ENCODE data around the gene ZC3H18.

ZC3H18 gene

GRCh38 chr16:88569985-88570690 lies at the start of gene ZC3H18:
TSS of gene ZC3H18 (plus strand) at chr16:88570403. CDS start at chr16:88577124, 6,721 bp downstream.
- Mint-ChIP-seq H3K9me3 (no peaks in the 10 kb centered on the region), H3K27ac (peak within 1 kb of the TSS; percentile 94), H3K4me1 (ENCODE audit: low read depth) (peaks cover 51% of the 10 kb centered on the region), H3K27me3 (no peaks in the 10 kb centered on the region), H3K4me3 (peak within 1 kb of the TSS; percentile 94), H3K36me3 (ENCODE audit: low read depth) (peaks cover 42% of the 10 kb centered on the region)
- peak; percentile 98 for DNase-seq

- no peaks in the 10 kb centered on the region for H3K27me3 Mint-ChIP-seq
- peaks cover 2% of the 10 kb centered on the region for H3K36me3 Mint-ChIP-seq (ENCODE audit: low read depth)
- H3K4me1 Mint-ChIP-seq (ENCODE audit: low read depth) = peaks cover 4% of the 10 kb centered on the region
- no peak overlapping the region for H3K4me3 Mint-ChIP-seq
- H3K27ac Mint-ChIP-seq = peak overlapping the region; percentile 41
- no peak for DNase-seq
- no peaks in the 10 kb centered on the region for H3K9me3 Mint-ChIP-seq
Measured at GRCh38 chr16:88521674-88522073, 48.5 kb upstream of the ZC3H18 start.

DNA sequence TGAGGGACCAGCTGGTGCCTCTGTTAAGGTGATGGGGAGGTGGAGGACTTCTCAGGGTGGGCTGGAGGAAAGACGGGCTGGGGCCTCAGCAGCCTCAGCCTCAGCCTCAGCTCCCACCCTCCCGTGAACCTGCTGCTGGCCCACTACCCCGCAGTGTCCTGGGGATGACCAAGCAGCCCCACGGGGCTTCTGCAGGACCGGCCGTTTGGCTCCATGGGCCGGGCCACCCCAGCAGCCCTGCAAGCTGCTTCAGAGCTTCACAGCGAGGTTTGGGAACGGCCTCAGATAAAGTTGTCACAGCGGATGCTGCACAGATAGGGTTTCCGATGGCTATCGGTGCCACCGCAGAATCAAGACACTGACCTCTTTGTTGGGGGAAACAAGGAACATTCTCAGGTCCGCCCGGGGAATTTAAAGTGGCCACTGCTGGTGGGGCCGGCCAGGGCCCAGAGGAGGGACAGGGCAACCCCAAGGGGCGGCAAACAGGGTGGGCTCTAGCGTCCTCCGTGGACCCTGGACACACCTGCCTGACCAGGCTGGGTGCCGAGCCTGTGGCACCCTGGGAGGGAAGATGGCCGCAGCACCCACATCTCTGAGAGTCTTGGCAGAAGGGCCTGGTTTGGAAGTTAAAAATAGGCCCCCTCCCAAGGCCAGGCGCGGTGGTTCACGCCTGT lies 47.8 kb upstream of the ZC3H18 start:
- Mint-ChIP-seq H3K4me3 (no peak overlapping the region), H3K36me3 (ENCODE audit: low read depth) (peaks cover 2% of the 10 kb centered on the region), H3K4me1 (ENCODE audit: low read depth) (peaks cover 4% of the 10 kb centered on the region), H3K27ac (no peak overlapping the region), H3K27me3 (no peaks in the 10 kb centered on the region), H3K9me3 (no peaks in the 10 kb centered on the region)
- no peak for DNase-seq

DNA sequence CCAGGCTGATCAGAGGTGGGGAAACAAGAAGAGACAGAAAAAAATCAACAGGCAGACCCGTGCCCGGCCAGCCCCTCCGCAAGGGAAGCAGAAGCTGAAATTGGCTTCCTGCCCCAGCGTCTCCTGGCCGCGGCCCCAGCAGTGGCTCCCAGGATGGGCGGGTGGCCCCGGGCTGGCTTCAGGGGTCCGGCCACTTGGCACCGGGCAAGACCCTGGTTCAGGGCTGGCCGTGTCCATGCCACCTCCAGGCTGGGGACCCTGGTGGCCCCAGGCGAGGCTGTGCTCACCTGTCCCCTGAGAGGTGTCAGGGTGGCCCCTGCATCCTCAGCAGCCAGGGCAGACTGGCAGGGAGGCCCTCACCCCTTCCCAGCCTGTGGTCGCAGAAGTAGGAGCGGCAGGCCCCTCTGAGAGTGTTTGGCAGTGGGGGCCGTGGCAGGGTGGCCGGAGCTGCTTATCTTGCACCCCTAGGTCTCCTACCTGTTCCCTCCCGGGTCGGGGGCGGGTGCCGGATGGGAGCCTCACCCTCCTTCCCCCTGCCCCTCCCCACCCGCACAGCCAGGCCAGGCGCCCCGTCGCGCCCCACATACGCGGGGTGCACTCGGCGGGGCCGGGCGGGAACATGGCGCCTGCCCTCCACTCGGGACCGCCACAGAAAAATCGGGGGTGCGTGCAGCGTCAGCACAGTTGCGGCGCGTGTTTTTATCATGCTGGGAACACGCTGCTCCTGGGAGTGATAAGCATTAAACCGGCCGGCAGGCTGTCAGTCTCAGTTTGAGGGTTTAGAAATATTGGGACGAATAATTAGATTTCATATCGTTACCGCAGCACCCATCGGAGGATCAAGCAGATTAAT lies 46.7 kb upstream of the ZC3H18 start:
- H3K4me1 Mint-ChIP-seq (ENCODE audit: low read depth) = peaks cover 4% of the 10 kb centered on the region
- H3K4me3 Mint-ChIP-seq = no peak overlapping the region
- no peaks in the 10 kb centered on the region for H3K27me3 Mint-ChIP-seq
- peaks cover 3% of the 10 kb centered on the region for H3K36me3 Mint-ChIP-seq (ENCODE audit: low read depth)
- no peak overlapping the region for H3K27ac Mint-ChIP-seq
- DNase-seq = no peak
- no peaks in the 10 kb centered on the region for H3K9me3 Mint-ChIP-seq

GRCh38 chr16:88524274-88524972 lies 45.8 kb upstream of the ZC3H18 start:
- H3K27ac Mint-ChIP-seq = no peak overlapping the region
- no peak overlapping the region for H3K4me3 Mint-ChIP-seq
- H3K9me3 Mint-ChIP-seq = no peaks in the 10 kb centered on the region
- H3K27me3 Mint-ChIP-seq = no peaks in the 10 kb centered on the region
- H3K4me1 Mint-ChIP-seq (ENCODE audit: low read depth) = peaks cover 4% of the 10 kb centered on the region
- no peak for DNase-seq
- peaks cover 12% of the 10 kb centered on the region for H3K36me3 Mint-ChIP-seq (ENCODE audit: low read depth)

- H3K36me3 Mint-ChIP-seq (ENCODE audit: low read depth) = peaks cover 15% of the 10 kb centered on the region
- no peak overlapping the region for H3K4me3 Mint-ChIP-seq
- H3K4me1 Mint-ChIP-seq (ENCODE audit: low read depth) = peaks cover 4% of the 10 kb centered on the region
- no peak for DNase-seq
- H3K27ac Mint-ChIP-seq = peak overlapping the region; percentile 3
- H3K9me3 Mint-ChIP-seq = no peaks in the 10 kb centered on the region
- H3K27me3 Mint-ChIP-seq = no peaks in the 10 kb centered on the region
Measured at GRCh38 chr16:88524973-88525662, 45.1 kb upstream of the ZC3H18 start.

DNA sequence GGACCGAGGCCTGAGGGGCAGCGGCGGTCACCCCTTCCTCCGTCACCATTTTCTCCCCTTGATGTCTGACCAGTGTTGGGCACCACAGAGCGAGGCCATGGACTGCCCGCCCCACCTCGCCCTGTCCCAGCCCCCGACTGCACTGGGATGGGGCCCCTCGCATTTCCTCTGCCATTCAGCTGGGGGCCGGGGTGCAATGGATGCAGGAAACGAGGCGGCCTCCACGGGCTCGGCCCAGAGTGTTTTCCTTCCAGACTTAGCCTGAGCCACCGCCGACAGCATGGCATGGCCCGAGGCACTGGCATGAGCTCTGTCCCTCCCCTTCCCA lies 44.6 kb upstream of the ZC3H18 start:
- Mint-ChIP-seq H3K36me3 (ENCODE audit: low read depth) (peaks cover 17% of the 10 kb centered on the region), H3K27ac (no peak overlapping the region), H3K4me1 (ENCODE audit: low read depth) (peaks cover 4% of the 10 kb centered on the region), H3K4me3 (no peak overlapping the region), H3K9me3 (no peaks in the 10 kb centered on the region), H3K27me3 (no peaks in the 10 kb centered on the region)
- DNase-seq = no peak

GRCh38 chr16:88526008-88526905 lies 43.9 kb upstream of the ZC3H18 start:
- Mint-ChIP-seq H3K36me3 (ENCODE audit: low read depth) (peaks cover 18% of the 10 kb centered on the region), H3K4me1 (ENCODE audit: low read depth) (peaks cover 4% of the 10 kb centered on the region), H3K27me3 (no peaks in the 10 kb centered on the region), H3K4me3 (no peak overlapping the region), H3K27ac (peak overlapping the region; percentile 61), H3K9me3 (no peaks in the 10 kb centered on the region)
- no peak for DNase-seq

DNA sequence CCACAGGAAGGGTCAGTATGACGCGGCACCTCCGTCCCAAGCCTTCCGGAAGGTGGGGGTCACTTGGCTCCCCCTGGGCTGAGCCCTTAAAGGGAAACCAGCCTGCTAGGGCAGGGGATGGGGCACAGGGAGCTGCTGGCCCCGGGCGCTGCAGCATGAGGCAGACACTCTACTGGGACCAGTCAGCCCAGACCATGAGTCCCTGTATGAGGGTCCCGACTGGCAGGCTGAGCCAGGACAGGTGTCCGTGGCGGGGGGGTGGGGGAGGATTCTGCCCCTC lies 43.4 kb upstream of the ZC3H18 start:
- H3K4me1 Mint-ChIP-seq (ENCODE audit: low read depth) = peaks cover 4% of the 10 kb centered on the region
- H3K4me3 Mint-ChIP-seq = no peak overlapping the region
- H3K27ac Mint-ChIP-seq = no peak overlapping the region
- H3K27me3 Mint-ChIP-seq = no peaks in the 10 kb centered on the region
- H3K36me3 Mint-ChIP-seq (ENCODE audit: low read depth) = peaks cover 18% of the 10 kb centered on the region
- no peaks in the 10 kb centered on the region for H3K9me3 Mint-ChIP-seq
- DNase-seq = no peak

DNA sequence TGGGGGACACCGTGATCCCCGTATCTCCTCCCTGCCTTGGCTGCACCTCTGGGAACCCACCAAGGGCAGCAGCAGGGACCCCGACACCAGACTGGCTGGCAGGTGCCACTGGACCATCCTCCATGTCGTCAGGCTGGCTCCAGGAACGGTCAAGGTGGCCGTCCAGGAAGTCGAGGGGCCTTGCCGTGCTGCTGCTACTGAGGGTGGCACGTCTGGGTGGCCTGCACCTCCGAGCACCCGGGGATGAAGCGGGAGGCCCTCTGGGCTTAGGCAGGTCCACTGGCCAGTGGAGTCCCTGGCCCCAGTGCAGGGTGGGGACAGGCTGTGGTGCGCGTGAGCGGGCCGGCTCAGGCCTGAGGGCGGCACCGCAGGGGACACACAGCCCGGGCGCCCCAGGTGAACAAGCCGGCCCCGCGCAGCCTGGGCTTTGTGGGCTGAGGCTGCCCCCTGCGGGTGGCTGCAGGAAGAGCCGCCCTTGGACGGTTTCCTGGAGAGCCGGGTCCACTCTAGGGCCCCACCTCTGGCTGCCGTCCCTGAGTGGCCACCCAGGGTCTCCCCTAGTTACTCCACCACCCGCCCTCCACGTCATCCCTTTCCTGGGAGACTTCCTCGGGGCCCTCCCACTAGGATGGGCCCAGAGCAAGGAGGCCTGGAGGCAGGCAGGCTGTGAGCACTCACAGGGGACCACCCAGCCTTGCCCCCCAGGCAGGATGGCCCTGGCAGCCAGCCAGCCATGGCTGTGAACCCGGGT lies 42.8 kb upstream of the ZC3H18 start:
- Mint-ChIP-seq H3K9me3 (no peaks in the 10 kb centered on the region), H3K27ac (no peak overlapping the region), H3K4me1 (ENCODE audit: low read depth) (peaks cover 4% of the 10 kb centered on the region), H3K27me3 (no peaks in the 10 kb centered on the region), H3K4me3 (no peak overlapping the region), H3K36me3 (ENCODE audit: low read depth) (peaks cover 16% of the 10 kb centered on the region)
- peak; percentile 82 for DNase-seq

GRCh38 chr16:88527937-88528743 lies 42.1 kb upstream of the ZC3H18 start:
- H3K36me3 Mint-ChIP-seq (ENCODE audit: low read depth) = peaks cover 16% of the 10 kb centered on the region
- no peaks in the 10 kb centered on the region for H3K27me3 Mint-ChIP-seq
- H3K4me1 Mint-ChIP-seq (ENCODE audit: low read depth) = peaks cover 4% of the 10 kb centered on the region
- no peak overlapping the region for H3K27ac Mint-ChIP-seq
- H3K9me3 Mint-ChIP-seq = no peaks in the 10 kb centered on the region
- DNase-seq = no peak
- no peak overlapping the region for H3K4me3 Mint-ChIP-seq

DNA sequence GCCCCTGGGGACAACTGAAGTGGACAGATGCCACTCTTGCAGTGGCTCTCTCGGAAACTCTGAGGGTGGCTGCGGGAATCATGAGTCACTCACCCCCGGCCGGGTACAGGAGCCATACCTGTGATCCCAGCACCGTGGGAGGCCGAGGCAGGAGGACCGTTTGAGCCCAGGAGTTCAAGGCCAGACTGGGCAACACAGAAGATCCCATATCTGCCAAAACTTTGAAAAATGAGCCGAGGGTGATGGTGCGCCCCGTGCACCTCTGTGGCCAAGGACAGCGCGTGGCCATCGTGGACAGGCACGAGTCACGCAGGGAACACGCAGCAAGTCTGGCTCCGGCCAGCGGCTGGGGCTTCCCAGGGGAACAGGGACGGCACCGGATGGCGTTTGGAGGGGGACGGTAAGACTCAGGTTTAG lies 41.3 kb upstream of the ZC3H18 start:
- Mint-ChIP-seq H3K4me3 (no peak overlapping the region), H3K27ac (peak overlapping the region; percentile 33), H3K4me1 (ENCODE audit: low read depth) (peaks cover 4% of the 10 kb centered on the region), H3K27me3 (no peaks in the 10 kb centered on the region), H3K36me3 (ENCODE audit: low read depth) (peaks cover 16% of the 10 kb centered on the region), H3K9me3 (no peaks in the 10 kb centered on the region)
- DNase-seq = no peak

All from activated T-cell treated with anti-CD3 and anti-CD28 coated beads, Interleukin-2, amount 50 U/mL, for 24 hours (primary cell).